ENCODE results near the gene PIK3C2G. TPM values are rescaled to one million over a fixed set of nuclear protein-coding genes. Genes with fewer than 3 reads are reported as not detected.

The PIK3C2G gene
- total RNA-seq, 4 donors from 2014 or later: 0.30 TPM; not detected in 3

DNA sequence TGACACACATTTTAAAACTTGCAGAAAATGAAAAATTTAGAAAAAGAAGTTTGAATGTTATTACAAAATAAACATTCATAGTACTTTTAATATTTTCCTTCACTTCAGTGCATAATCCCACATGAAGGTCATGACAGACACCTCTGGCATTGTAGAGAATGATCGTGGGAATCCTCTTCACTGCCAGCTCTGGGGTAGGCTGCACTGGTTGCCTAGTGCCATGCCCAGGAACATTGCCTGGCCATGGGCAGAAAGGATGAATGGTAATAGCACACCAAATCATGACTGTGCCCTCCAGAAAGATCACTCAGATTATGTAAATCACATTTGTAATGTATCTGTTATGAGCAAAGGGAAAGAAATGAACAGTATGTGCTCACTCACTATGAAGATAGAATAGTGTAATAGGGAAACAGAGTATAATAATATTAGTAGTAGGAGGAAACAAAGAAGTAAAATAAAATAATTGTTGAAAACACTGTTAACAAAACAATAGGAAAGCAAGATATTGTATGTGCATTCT, 314.8 kb downstream of the PIK3C2G start:
- H3K9me3 ChIP-seq: no peaks in the 10 kb centered on the region
- H3K27me3 ChIP-seq: no peaks in the 10 kb centered on the region
- H3K4me3 ChIP-seq: no peak overlapping the region
- no peak for DNase-seq (ENCODE audit: low spot score in 2 of 2)
- H3K27ac ChIP-seq: no peak overlapping the region
- H3K36me3 ChIP-seq: no peaks in the 10 kb centered on the region
- H3K4me1 ChIP-seq: no peaks in the 10 kb centered on the region
- 68 to 82% methylated on average over 1 of the region's 1 CpG for WGBS, 2 donors
- TF ChIP-seq, protein P1, sequence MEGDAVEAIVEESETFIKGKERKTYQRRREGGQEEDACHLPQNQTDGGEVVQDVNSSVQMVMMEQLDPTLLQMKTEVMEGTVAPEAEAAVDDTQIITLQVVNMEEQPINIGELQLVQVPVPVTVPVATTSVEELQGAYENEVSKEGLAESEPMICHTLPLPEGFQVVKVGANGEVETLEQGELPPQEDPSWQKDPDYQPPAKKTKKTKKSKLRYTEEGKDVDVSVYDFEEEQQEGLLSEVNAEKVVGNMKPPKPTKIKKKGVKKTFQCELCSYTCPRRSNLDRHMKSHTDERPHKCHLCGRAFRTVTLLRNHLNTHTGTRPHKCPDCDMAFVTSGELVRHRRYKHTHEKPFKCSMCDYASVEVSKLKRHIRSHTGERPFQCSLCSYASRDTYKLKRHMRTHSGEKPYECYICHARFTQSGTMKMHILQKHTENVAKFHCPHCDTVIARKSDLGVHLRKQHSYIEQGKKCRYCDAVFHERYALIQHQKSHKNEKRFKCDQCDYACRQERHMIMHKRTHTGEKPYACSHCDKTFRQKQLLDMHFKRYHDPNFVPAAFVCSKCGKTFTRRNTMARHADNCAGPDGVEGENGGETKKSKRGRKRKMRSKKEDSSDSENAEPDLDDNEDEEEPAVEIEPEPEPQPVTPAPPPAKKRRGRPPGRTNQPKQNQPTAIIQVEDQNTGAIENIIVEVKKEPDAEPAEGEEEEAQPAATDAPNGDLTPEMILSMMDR (IDR thresholded peaks at IDR 0.05): no peak
- TF ChIP-seq EP300 (IDR thresholded peaks at IDR 0.05) (no peak), POLR2A (IDR thresholded peaks at IDR 0.05) (no peak)

- Histone ChIP-seq H3K9me3 (no peaks in the 10 kb centered on the region), H3K27ac (no peak overlapping the region), H3K4me3 (no peak overlapping the region), H3K4me1 (no peaks in the 10 kb centered on the region), H3K27me3 (no peaks in the 10 kb centered on the region), H3K36me3 (no peaks in the 10 kb centered on the region)
- WGBS, 2 donors: 71 to 84% methylated on average over 1 of the region's 1 CpG
- no peak for DNase-seq (ENCODE audit: low spot score in 2 of 2)
- TF ChIP-seq POLR2A (IDR thresholded peaks at IDR 0.05) (no peak), EP300 (IDR thresholded peaks at IDR 0.05) (no peak)
- TF ChIP-seq, protein P1 (IDR thresholded peaks at IDR 0.05): no peak
These were observed 315.3 kb downstream of the PIK3C2G start for GRCh38 chr12:18576648-18577047.

GRCh38 chr12:18578191-18578590, 316.9 kb downstream of the PIK3C2G start:
- 50 to 67% methylated on average over 1 of the region's 1 CpG for whole genome bisulfite sequencing, 2 donors
- no peaks in the 10 kb centered on the region for H3K36me3 ChIP-seq
- H3K27me3 ChIP-seq: no peaks in the 10 kb centered on the region
- peaks cover 0 to 6% (median 0%) of the 10 kb centered on the region in 4 donors for H3K9me3 ChIP-seq
- no peak overlapping the region for H3K4me3 ChIP-seq
- DNase-seq (ENCODE audit: low spot score in 2 of 2): no peak
- TF ChIP-seq, protein P1 (IDR thresholded peaks at IDR 0.05): no peak
- TF ChIP-seq EP300 (IDR thresholded peaks at IDR 0.05) (no peak), POLR2A (IDR thresholded peaks at IDR 0.05) (no peak)
- H3K27ac ChIP-seq: no peak overlapping the region
- no peaks in the 10 kb centered on the region for H3K4me1 ChIP-seq

DNA sequence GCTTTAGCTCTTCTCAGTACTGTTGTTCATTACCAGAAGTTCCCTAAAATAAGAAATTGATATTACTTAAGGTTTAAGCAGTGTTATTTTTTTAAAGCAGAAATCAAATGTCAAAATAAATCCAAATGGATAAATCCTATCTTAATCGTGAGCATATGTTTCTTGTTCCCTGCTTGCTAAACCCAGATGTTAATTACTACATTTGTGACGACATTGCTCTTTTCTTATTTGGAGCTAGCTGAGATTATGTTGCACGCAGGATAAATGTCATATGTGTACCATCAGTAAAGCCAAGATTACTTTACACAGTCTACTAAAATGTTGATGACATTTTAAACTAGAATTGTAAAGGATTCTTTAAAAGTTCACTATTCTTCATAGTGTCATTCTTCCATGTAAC, 319.0 kb downstream of the PIK3C2G start:
- no peak for DNase-seq (ENCODE audit: low spot score in 2 of 2)
- peaks cover 0 to 19% (median 1%) of the 10 kb centered on the region in 4 donors for H3K9me3 ChIP-seq
- no peaks in the 10 kb centered on the region for H3K36me3 ChIP-seq
- no peak for TF ChIP-seq POLR2A (IDR thresholded peaks at IDR 0.05)
- TF ChIP-seq, protein P1 (IDR thresholded peaks at IDR 0.05): no peak
- TF ChIP-seq EP300 (IDR thresholded peaks at IDR 0.05): no peak
- WGBS, 2 donors: 59 to 64% methylated on average over 3 of the region's 3 CpGs
- no peak overlapping the region for H3K4me3 ChIP-seq
- no peaks in the 10 kb centered on the region for H3K27me3 ChIP-seq
- no peak overlapping the region for H3K27ac ChIP-seq
- no peaks in the 10 kb centered on the region for H3K4me1 ChIP-seq

GRCh38 chr12:18580706-18581105, 319.4 kb downstream of the PIK3C2G start:
- 35 to 42% methylated on average over 2 of the region's 2 CpGs for whole genome bisulfite sequencing, 2 donors
- DNase-seq (ENCODE audit: low spot score in 2 of 2): no peak
- Histone ChIP-seq H3K4me1 (no peaks in the 10 kb centered on the region), H3K27ac (no peak overlapping the region), H3K9me3 (peaks cover 0 to 19% (median 1%) of the 10 kb centered on the region in 4 donors), H3K4me3 (no peak overlapping the region), H3K36me3 (no peaks in the 10 kb centered on the region), H3K27me3 (no peaks in the 10 kb centered on the region)
- TF ChIP-seq, protein P1 (IDR thresholded peaks at IDR 0.05): no peak
- TF ChIP-seq EP300 (IDR thresholded peaks at IDR 0.05): no peak
- TF ChIP-seq POLR2A (IDR thresholded peaks at IDR 0.05): no peak

Measured in tibial nerve (tissue), 4 donors.